HL-60 (cell line): ENCODE data around the gene GPR149.

Experiments used
- CTCF ChIP-seq: IDR thresholded peaks from one replicate; pipeline ENCODE4 v1.5.1; 2011; ENCODE audit warnings: low read length, control low read depth, inconsistent platforms; ENCODE audit not compliant: insufficient read depth
- GABPA ChIP-seq: IDR thresholded peaks from 2 replicates; pipeline ENCODE4 v1.6.1; 2012; ENCODE audit warnings: low read depth
- POLR2AphosphoS5 ChIP-seq: IDR thresholded peaks from 2 replicates; pipeline ENCODE4 v1.6.1; 2012; ENCODE audit warnings: low read depth
- SPI1 ChIP-seq: IDR thresholded peaks from 2 replicates; pipeline ENCODE4 v1.6.1; 2012; ENCODE audit warnings: low read depth, mild to moderate bottlenecking, borderline replicate concordance
- TF ChIP-seq, protein P1 (sequence below): IDR thresholded peaks from 2 replicates; pipeline ENCODE4 v1.6.1; 2012; ENCODE audit warnings: low read depth; ENCODE audit not compliant: insufficient replicate concordance

DNA sequence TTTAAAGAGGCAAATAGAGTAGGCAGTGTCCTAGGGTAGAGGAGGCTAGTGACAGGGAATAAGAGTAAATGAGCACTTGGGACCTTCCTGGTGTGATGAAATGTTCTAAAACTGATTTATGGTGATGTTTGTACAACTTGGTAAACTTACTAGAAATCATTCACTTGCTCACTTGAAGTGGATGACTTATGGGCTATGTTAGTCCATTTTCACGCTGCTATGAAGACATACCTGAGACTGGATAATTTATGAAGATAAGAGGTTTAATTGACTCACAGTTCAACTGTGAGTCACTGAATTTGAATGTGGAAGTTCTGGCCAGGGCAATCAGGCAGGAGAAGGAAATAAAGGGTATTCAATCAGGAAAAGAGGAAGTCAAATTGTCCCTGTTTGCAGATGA, 74.0 kb downstream of the GPR149 start:
- no peak for TF ChIP-seq CTCF
- TF ChIP-seq GABPA: no peak
- TF ChIP-seq POLR2AphosphoS5: no peak
- TF ChIP-seq, protein P1, sequence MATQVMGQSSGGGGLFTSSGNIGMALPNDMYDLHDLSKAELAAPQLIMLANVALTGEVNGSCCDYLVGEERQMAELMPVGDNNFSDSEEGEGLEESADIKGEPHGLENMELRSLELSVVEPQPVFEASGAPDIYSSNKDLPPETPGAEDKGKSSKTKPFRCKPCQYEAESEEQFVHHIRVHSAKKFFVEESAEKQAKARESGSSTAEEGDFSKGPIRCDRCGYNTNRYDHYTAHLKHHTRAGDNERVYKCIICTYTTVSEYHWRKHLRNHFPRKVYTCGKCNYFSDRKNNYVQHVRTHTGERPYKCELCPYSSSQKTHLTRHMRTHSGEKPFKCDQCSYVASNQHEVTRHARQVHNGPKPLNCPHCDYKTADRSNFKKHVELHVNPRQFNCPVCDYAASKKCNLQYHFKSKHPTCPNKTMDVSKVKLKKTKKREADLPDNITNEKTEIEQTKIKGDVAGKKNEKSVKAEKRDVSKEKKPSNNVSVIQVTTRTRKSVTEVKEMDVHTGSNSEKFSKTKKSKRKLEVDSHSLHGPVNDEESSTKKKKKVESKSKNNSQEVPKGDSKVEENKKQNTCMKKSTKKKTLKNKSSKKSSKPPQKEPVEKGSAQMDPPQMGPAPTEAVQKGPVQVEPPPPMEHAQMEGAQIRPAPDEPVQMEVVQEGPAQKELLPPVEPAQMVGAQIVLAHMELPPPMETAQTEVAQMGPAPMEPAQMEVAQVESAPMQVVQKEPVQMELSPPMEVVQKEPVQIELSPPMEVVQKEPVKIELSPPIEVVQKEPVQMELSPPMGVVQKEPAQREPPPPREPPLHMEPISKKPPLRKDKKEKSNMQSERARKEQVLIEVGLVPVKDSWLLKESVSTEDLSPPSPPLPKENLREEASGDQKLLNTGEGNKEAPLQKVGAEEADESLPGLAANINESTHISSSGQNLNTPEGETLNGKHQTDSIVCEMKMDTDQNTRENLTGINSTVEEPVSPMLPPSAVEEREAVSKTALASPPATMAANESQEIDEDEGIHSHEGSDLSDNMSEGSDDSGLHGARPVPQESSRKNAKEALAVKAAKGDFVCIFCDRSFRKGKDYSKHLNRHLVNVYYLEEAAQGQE: no peak
- no peak for TF ChIP-seq SPI1
